CD14-positive monocyte (primary cell): Measurements from ENCODE around the gene SULF2. TPM values are rescaled to one million over a fixed set of nuclear protein-coding genes. Genes with fewer than 3 reads are reported as not detected.
A peak's percentile ranks its signal among the peaks of the same experiment; 100 is the strongest.

Source experiments
- DNase-seq, 3 donors: peaks; one replicate each; pipeline ENCODE4 v3.0.0-alpha.2; 2011 to 2022
- H2AFZ ChIP-seq: 2 replicates; pipeline ENCODE4 v1.6.0; 2012; ENCODE audit warnings: mild to moderate bottlenecking, low read depth, low read length, inconsistent platforms; ENCODE audit not compliant: insufficient read depth, poor library complexity, severe bottlenecking
- H3K27ac ChIP-seq, 2 donors: 1 replicate in 1 of 2; 2 replicates in 1 of 2; pipeline ENCODE4 v1.5.1; 2012 to 2013; ENCODE audit warnings: low read length in 2 of 2, control low read depth in 1 of 2, inconsistent platforms in 1 of 2, low read depth in 1 of 2, mild to moderate bottlenecking in 1 of 2
- H3K27me3 ChIP-seq, 2 donors: one replicate each; pipeline versions ENCODE4 v1.6.0 to v1.6.1; 2011 to 2013; ENCODE audit warnings: low read length in 2 of 2; ENCODE audit not compliant: control insufficient read depth in 2 of 2, insufficient read depth in 2 of 2
- H3K36me3 ChIP-seq, 2 donors: replicated peaks in 1 of 2; 1 replicate in 1 of 2; 2 replicates in 1 of 2; pipeline versions ENCODE4 v1.5.1 to v1.6.1; 2012 to 2013; ENCODE audit warnings: low read length in 2 of 2, control low read depth in 1 of 2, inconsistent platforms in 1 of 2, mild to moderate bottlenecking in 1 of 2; ENCODE audit not compliant: insufficient read depth in 2 of 2, control insufficient read depth in 1 of 2
- H3K4me1 ChIP-seq, 2 donors: 1 replicate in 1 of 2; 2 replicates in 1 of 2; pipeline versions ENCODE4 v1.5.1 to v1.6.1; 2012 to 2013; ENCODE audit warnings: low read length in 2 of 2, control low read depth in 1 of 2, inconsistent platforms in 1 of 2, mild to moderate bottlenecking in 1 of 2, moderate library complexity in 1 of 2; ENCODE audit not compliant: insufficient read depth in 2 of 2, control insufficient read depth in 1 of 2
- H3K4me2 ChIP-seq: replicated peaks from 2 replicates; pipeline ENCODE3; 2012; ENCODE audit warnings: low read length, moderate library complexity, mild to moderate bottlenecking; ENCODE audit not compliant: poor library complexity, severe bottlenecking; ENCODE audit errors: extremely low read depth
- H3K4me3 ChIP-seq, 3 experiments: fragments of 200-600 bp in 1 of 3; sonication (generic) in 1 of 3; replicated peaks in 1 of 3; 1 replicate in 2 of 3; 2 replicates in 1 of 3; pipeline ENCODE4 v1.5.1; 2011 to 2013; ENCODE audit warnings: low read length in 3 of 3, mild to moderate bottlenecking in 3 of 3, control low read depth in 2 of 3, low read depth in 2 of 3, inconsistent platforms in 1 of 3, moderate library complexity in 1 of 3
- H3K79me2 ChIP-seq: 2 replicates; pipeline ENCODE4 v1.6.0; 2012; ENCODE audit warnings: mild to moderate bottlenecking, control low read depth, inconsistent platforms, low read length, moderate library complexity; ENCODE audit not compliant: insufficient read depth
- H3K9ac ChIP-seq: 2 replicates; pipeline ENCODE4 v1.6.0; 2017; ENCODE audit warnings: low read length, mild to moderate bottlenecking; ENCODE audit not compliant: insufficient read depth, poor library complexity, severe bottlenecking
- H3K9me3 ChIP-seq, 2 donors: replicated peaks in 1 of 2; 1 replicate in 1 of 2; 2 replicates in 1 of 2; pipeline versions ENCODE4 v1.5.1 to v1.6.1; 2012 to 2013; ENCODE audit warnings: low read length in 2 of 2, control low read depth in 1 of 2; ENCODE audit not compliant: control insufficient read depth in 1 of 2, insufficient read depth in 1 of 2
- H4K20me1 ChIP-seq: 2 replicates; pipeline ENCODE4 v1.6.0; 2012; ENCODE audit warnings: mild to moderate bottlenecking, low read length, control low read depth, moderate library complexity; ENCODE audit not compliant: insufficient read depth
- H3K27ac Mint-ChIP-seq, 7 donors: one replicate each; pipeline ENCODE4 v1.8.0; 2020; ENCODE audit warnings: mild to moderate bottlenecking in 7 of 7, mixed read lengths in 7 of 7, moderate library complexity in 6 of 7, inconsistent platforms in 2 of 7
- H3K27me3 Mint-ChIP-seq, 3 donors: one replicate each; pipeline ENCODE4 v1.8.0; 2021 to 2022; ENCODE audit warnings: low read depth in 3 of 3, mild to moderate bottlenecking in 3 of 3, mixed read lengths in 3 of 3, moderate library complexity in 3 of 3, inconsistent platforms in 1 of 3
- H3K36me3 Mint-ChIP-seq, 2 donors: one replicate each; pipeline ENCODE4 v1.8.0; 2020; ENCODE audit warnings: mixed read lengths in 2 of 2, inconsistent platforms in 1 of 2, mild to moderate bottlenecking in 1 of 2
- H3K4me1 Mint-ChIP-seq: one replicate; pipeline ENCODE4 v1.8.0; 2020; ENCODE audit warnings: mild to moderate bottlenecking, mixed read lengths
- H3K4me3 Mint-ChIP-seq, 2 donors: one replicate each; pipeline ENCODE4 v1.8.0; 2020; ENCODE audit warnings: mild to moderate bottlenecking in 2 of 2, mixed read lengths in 2 of 2, moderate library complexity in 1 of 2
- H3K9me3 Mint-ChIP-seq, 7 donors: one replicate each; pipeline ENCODE4 v1.8.0; 2020 to 2022; ENCODE audit warnings: mixed read lengths in 7 of 7, mild to moderate bottlenecking in 6 of 7, moderate library complexity in 6 of 7, inconsistent platforms in 2 of 7
- CTCF ChIP-seq: fragments of 200-600 bp; IDR thresholded peaks from one replicate; pipeline ENCODE4 v1.8.0; 2022; ENCODE audit warnings: antibody characterized with exemption, mild to moderate bottlenecking
- WGBS: methylation state at CpG from one replicate; pipeline ENCODE4 v1.1.5; 2013; ENCODE audit warnings: missing lambda C conversion rate; ENCODE audit not compliant: insufficient coverage; 5-methylcytosine and 5-hydroxymethylcytosine counted together
- intact Hi-C, 2 donors: fragments of 100-400 bp; cut with micrococcal nuclease; formaldehyde crosslinking; loops; one replicate each; pipeline versions ENCODE4 v1.15.0 to v1.15.1; 2023
- polyA plus RNA-seq, 3 donors: library from polyadenylated mRNA; depleted of rRNA in 1 of 3; unstranded in 2 of 3; stranded (reverse) in 1 of 3; fragments of 300-500 nt in 2 of 3; fragments of >200 nt in 1 of 3; fragmentation: Illumina TruSeq in 2 of 3; gene quantifications; 1 replicate in 2 of 3; 2 replicates in 1 of 3; pipeline ENCODE4 v1.2.3, GENCODE V29; 2012 to 2021

SULF2 gene
- polyA plus RNA-seq, 3 donors, result 60.3 to 156 (median 75.5) TPM

GRCh38 chr20:47761482-47762047 is 23.7 kb downstream of the SULF2 start:
- Histone ChIP-seq H3K79me2 (peaks cover 69% of the 10 kb centered on the region), H3K4me3 (no peak overlapping the region), H3K9ac (no peak overlapping the region), H4K20me1 (peaks cover 88% of the 10 kb centered on the region), H3K9me3 (no peaks in the 10 kb centered on the region), H3K36me3 (peaks cover 8 to 78% of the 10 kb centered on the region in 2 donors), H3K4me2 (no peak overlapping the region), H3K27me3 (no peaks in the 10 kb centered on the region), H3K27ac (no peak overlapping the region), H3K4me1 (peaks cover 42 to 58% of the 10 kb centered on the region in 2 donors), H2AFZ (no peak overlapping the region)
- H3K27ac Mint-ChIP-seq, result peak overlapping the region in 3 of 7 donors; percentile 15 to 30 (median 27)
- peaks cover 86 to 95% of the 10 kb centered on the region in 2 donors for H3K36me3 Mint-ChIP-seq
- peaks cover 0 to 4% (median 0%) of the 10 kb centered on the region in 7 donors for H3K9me3 Mint-ChIP-seq
- H3K27me3 Mint-ChIP-seq, result peaks cover 1 to 20% (median 3%) of the 10 kb centered on the region in 3 donors
- peaks cover 78% of the 10 kb centered on the region for H3K4me1 Mint-ChIP-seq
- TF ChIP-seq CTCF, result no peak
- DNase-seq, result no peak
- H3K4me3 Mint-ChIP-seq, result no peak overlapping the region
- 96% methylated on average over 7 of the region's 11 CpGs for WGBS
- intact Hi-C loops, result no loop called here

GRCh38 chr20:47760686-47761481 is 24.4 kb downstream of the SULF2 start:
- WGBS, result 80% methylated on average over 8 of the region's 14 CpGs
- Histone ChIP-seq H3K4me1 (peaks cover 36 to 51% of the 10 kb centered on the region in 2 donors), H2AFZ (no peak overlapping the region), H3K4me3 (no peak overlapping the region), H4K20me1 (peaks cover 90% of the 10 kb centered on the region), H3K79me2 (peaks cover 62% of the 10 kb centered on the region), H3K27me3 (no peaks in the 10 kb centered on the region), H3K36me3 (peaks cover 15 to 84% of the 10 kb centered on the region in 2 donors), H3K4me2 (no peak overlapping the region), H3K9ac (no peak overlapping the region), H3K27ac (no peak overlapping the region), H3K9me3 (no peaks in the 10 kb centered on the region)
- intact Hi-C loops, result no loop called here
- DNase-seq, result no peak
- H3K4me1 Mint-ChIP-seq, result peaks cover 71% of the 10 kb centered on the region
- H3K27me3 Mint-ChIP-seq, result peaks cover 1 to 20% (median 3%) of the 10 kb centered on the region in 3 donors
- peak overlapping the region in 1 of 2 donors; percentile 30 for H3K4me3 Mint-ChIP-seq
- no peak for TF ChIP-seq CTCF
- H3K9me3 Mint-ChIP-seq, result peaks cover 0 to 4% (median 0%) of the 10 kb centered on the region in 7 donors
- H3K36me3 Mint-ChIP-seq, result peaks cover 87 to 97% of the 10 kb centered on the region in 2 donors
- peak overlapping the region in 1 of 7 donors; percentile 15 for H3K27ac Mint-ChIP-seq
